HepG2 (cell line): Measurements from ENCODE around the gene TRAPPC10. TPM values are rescaled to one million over a fixed set of nuclear protein-coding genes. Genes with fewer than 3 reads are reported as not detected.

Experiments used
- FOXJ3 ChIP-seq: sonication (generic); formaldehyde crosslinking; IDR thresholded peaks from 2 replicates; pipeline ENCODE4 v1.4.0; 2020; ENCODE audit warnings: missing genetic modification reagents, mild to moderate bottlenecking, borderline replicate concordance
- PBX2 ChIP-seq: IDR thresholded peaks from 2 replicates; pipeline ENCODE4 v1.6.1; 2016; ENCODE audit warnings: control low read depth
- ZXDC ChIP-seq: sonication (generic); formaldehyde crosslinking; IDR thresholded peaks from 2 replicates; pipeline ENCODE4 v1.5.0; 2020; ENCODE audit warnings: mild to moderate bottlenecking, missing genetic modification reagents
- polyA plus RNA-seq, 8 experiments: library from polyadenylated mRNA; depleted of rRNA in 3 of 8; stranded (reverse) in 7 of 8; unstranded in 1 of 8; fragments of >200 nt; fragmentation: Illumina TruSeq in 4 of 8; extraction: Trizol in 4 of 8; gene quantifications; 2 replicates each; pipeline versions ENCODE4 v1.2.1 to v1.2.3, GENCODE V29; 2011 to 2016; ENCODE audit warnings: low read depth in 4 of 8, missing spikeins in 1 of 8, mixed read lengths in 1 of 8; ENCODE audit not compliant: insufficient read depth in 1 of 8
- total RNA-seq, 5 experiments: library from RNA; depleted of rRNA; stranded (reverse); fragments of >200 nt; fragmentation: Illumina TruSeq; extraction: Trizol; gene quantifications; 2 replicates each; pipeline ENCODE4 v1.2.3, GENCODE V29; 2016; ENCODE audit warnings: low read depth in 1 of 5
- TF ChIP-seq, protein P1 (sequence below): sonication (generic); formaldehyde crosslinking; IDR thresholded peaks from 2 replicates; pipeline ENCODE4 v1.5.0; 2020; ENCODE audit warnings: mild to moderate bottlenecking, missing genetic modification reagents

The TRAPPC10 gene
- total and polyA plus RNA-seq, 2 of the 13 experiments (the other 11 are each of a cell fraction or from before 2014, with no cell fraction given) = 10.6 to 16.5 TPM

GRCh38 chr21:43965911-43966585, 46.1 kb upstream of the TRAPPC10 start (continued):
- TF ChIP-seq, protein P1, sequence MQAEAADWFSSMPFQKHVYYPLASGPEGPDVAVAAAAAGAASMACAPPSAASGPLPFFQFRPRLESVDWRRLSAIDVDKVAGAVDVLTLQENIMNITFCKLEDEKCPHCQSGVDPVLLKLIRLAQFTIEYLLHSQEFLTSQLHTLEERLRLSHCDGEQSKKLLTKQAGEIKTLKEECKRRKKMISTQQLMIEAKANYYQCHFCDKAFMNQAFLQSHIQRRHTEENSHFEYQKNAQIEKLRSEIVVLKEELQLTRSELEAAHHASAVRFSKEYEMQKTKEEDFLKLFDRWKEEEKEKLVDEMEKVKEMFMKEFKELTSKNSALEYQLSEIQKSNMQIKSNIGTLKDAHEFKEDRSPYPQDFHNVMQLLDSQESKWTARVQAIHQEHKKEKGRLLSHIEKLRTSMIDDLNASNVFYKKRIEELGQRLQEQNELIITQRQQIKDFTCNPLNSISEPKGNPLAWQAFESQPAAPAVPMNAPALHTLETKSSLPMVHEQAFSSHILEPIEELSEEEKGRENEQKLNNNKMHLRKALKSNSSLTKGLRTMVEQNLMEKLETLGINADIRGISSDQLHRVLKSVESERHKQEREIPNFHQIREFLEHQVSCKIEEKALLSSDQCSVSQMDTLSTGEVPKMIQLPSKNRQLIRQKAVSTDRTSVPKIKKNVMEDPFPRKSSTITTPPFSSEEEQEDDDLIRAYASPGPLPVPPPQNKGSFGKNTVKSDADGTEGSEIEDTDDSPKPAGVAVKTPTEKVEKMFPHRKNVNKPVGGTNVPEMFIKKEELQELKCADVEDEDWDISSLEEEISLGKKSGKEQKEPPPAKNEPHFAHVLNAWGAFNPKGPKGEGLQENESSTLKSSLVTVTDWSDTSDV (CRISPR knock-in tag) = no peak
- TF ChIP-seq PBX2 (CRISPR knock-in tag) (no peak), ZXDC (CRISPR knock-in tag) (no peak), FOXJ3 (CRISPR knock-in tag) (no peak)
